Esophagus squamous epithelium (tissue), 5 donors: ENCODE results near the gene OR51V1. TPM values are rescaled to one million over a fixed set of nuclear protein-coding genes. Genes with fewer than 3 reads are reported as not detected.
"Not testable (repeated sequence)": the region's sequence is repeated elsewhere in the genome, so short reads cannot be mapped to it uniquely, and the experiment has no call there.

ENCODE experiments used
- DNase-seq: peaks from one replicate; lab custom pipeline; 2025; lab: John Stamatoyannopoulos, UW
- H3K27ac ChIP-seq, 4 donors: fragments of 200-600 bp; sonication (generic); one replicate each; pipeline ENCODE4 v1.5.1; 2016 to 2019; ENCODE audit warnings: mild to moderate bottlenecking in 1 of 4
- H3K27me3 ChIP-seq, 4 donors: fragments of 200-600 bp; sonication (generic); 1 replicate in 3 of 4; 2 replicates in 1 of 4; pipeline versions ENCODE4 v1.5.1 to v1.6.0; 2017 to 2021; ENCODE audit warnings: antibody characterized with exemption in 1 of 4
- H3K36me3 ChIP-seq, 3 donors: fragments of 200-600 bp; sonication (generic); one replicate each; pipeline ENCODE4 v1.5.1; 2016 to 2019
- H3K4me1 ChIP-seq, 3 donors: fragments of 200-600 bp; sonication (generic); one replicate each; pipeline ENCODE4 v1.5.1; 2017 to 2019
- H3K4me3 ChIP-seq, 4 donors: fragments of 200-600 bp; sonication (generic); 1 replicate in 3 of 4; 2 replicates in 1 of 4; pipeline ENCODE4 v1.5.1; 2016 to 2019; ENCODE audit warnings: mild to moderate bottlenecking in 2 of 4, moderate library complexity in 1 of 4
- H3K9me3 ChIP-seq, 3 donors: fragments of 200-600 bp; sonication (generic); one replicate each; pipeline ENCODE4 v1.5.1; 2016 to 2019
- CTCF ChIP-seq, 6 experiments: fragments of 450-650 bp in 4 of 6; fragments of 200-600 bp in 2 of 6; sonication (generic) in 2 of 6; IDR thresholded peaks; one replicate each; pipeline ENCODE4 v1.5.1; 2016 to 2019; ENCODE audit warnings: antibody characterized with exemption in 6 of 6, mild to moderate bottlenecking in 4 of 6, moderate library complexity in 4 of 6
- POLR2A ChIP-seq, 4 donors: fragments of 450-650 bp; IDR thresholded peaks; one replicate each; pipeline ENCODE4 v1.6.1; 2017; ENCODE audit warnings: antibody characterized with exemption in 4 of 4, mild to moderate bottlenecking in 4 of 4, moderate library complexity in 3 of 4
- WGBS, 2 donors: methylation state at CpG; one replicate each; pipeline ENCODE4 v1.1.5; 2018; 5-methylcytosine and 5-hydroxymethylcytosine counted together
- intact Hi-C: fragments of 100-400 bp; cut with DNase I; formaldehyde crosslinking; loops from one replicate; pipeline ENCODE4 v1.15.0; 2022
- total RNA-seq, 4 donors: library from RNA; depleted of rRNA; stranded (reverse); fragments of >200 nt; gene quantifications; one replicate each; pipeline ENCODE4 v1.1.0, GENCODE V29; 2016
- donor health status: DM: yes; HTN: yes; CAD: no.

OR51V1 gene
- not detected for total RNA-seq

GRCh38 chr11:5200582-5200981 is at the start of gene OR51V1:
TSS of gene OR51V1 (minus strand) at chr11:5200682. CDS start at chr11:5200682, 0 bp downstream.
- TF ChIP-seq POLR2A (IDR thresholded peaks at IDR 0.05) = no peak
- TF ChIP-seq CTCF (IDR thresholded peaks at IDR 0.05) = no peak
- DNase-seq = no peak
- no peak within 1 kb of the TSS for H3K4me3 ChIP-seq
- no peaks in the 10 kb centered on the region for H3K9me3 ChIP-seq
- H3K36me3 ChIP-seq = no peaks in the 10 kb centered on the region
- intact Hi-C loops = no loop called here
- H3K27me3 ChIP-seq = no peaks in the 10 kb centered on the region
- H3K27ac ChIP-seq = no peak within 1 kb of the TSS
- no peaks in the 10 kb centered on the region for H3K4me1 ChIP-seq
- 43 to 44% methylated on average over 1 of the region's 1 CpG for WGBS, 2 donors

GRCh38 chr11:5249807-5250396 is 49.4 kb upstream of the OR51V1 start, which contains the start of gene HBG1:
TSS of gene HBG1 (minus strand) at chr11:5249857. CDS start at chr11:5249804, 53 bp downstream.
- H3K36me3 ChIP-seq, intact Hi-C loops, H3K4me1 ChIP-seq, H3K4me3 ChIP-seq, H3K27me3 ChIP-seq, H3K9me3 ChIP-seq, DNase-seq, H3K27ac ChIP-seq: not testable (repeated sequence)
- WGBS, 2 donors = 55 to 67% methylated on average over 3 to 4 of the region's 9 CpGs

GRCh38 chr11:5248498-5248897 is 48.0 kb upstream of the OR51V1 start:
- H3K9me3 ChIP-seq, intact Hi-C loops, H3K4me3 ChIP-seq, H3K36me3 ChIP-seq, DNase-seq, H3K4me1 ChIP-seq, H3K27ac ChIP-seq, H3K27me3 ChIP-seq: not testable (repeated sequence)
- WGBS, 2 donors = 100% methylated on average over 2 of the region's 7 CpGs; no CpG with 5 or more reads in 1 of the 2 donors

- Histone ChIP-seq H3K4me1 (no peaks in the 10 kb centered on the region), H3K4me3 (no peak overlapping the region), H3K36me3 (no peaks in the 10 kb centered on the region), H3K9me3 (no peaks in the 10 kb centered on the region), H3K27ac (no peak overlapping the region), H3K27me3 (no peaks in the 10 kb centered on the region)
- no peak for DNase-seq
- no peak for TF ChIP-seq POLR2A (IDR thresholded peaks at IDR 0.05)
- no peak for TF ChIP-seq CTCF (IDR thresholded peaks at IDR 0.05)
- intact Hi-C loops = no loop called here
- WGBS, 2 donors = 77 to 80% methylated on average over 3 of the region's 3 CpGs
These were observed 47.1 kb upstream of the OR51V1 start for GRCh38 chr11:5247472-5248192.

- TF ChIP-seq POLR2A (IDR thresholded peaks at IDR 0.05) (no peak), CTCF (IDR thresholded peaks at IDR 0.05) (no peak)
- Histone ChIP-seq H3K27me3 (no peaks in the 10 kb centered on the region), H3K9me3 (no peaks in the 10 kb centered on the region), H3K36me3 (no peaks in the 10 kb centered on the region), H3K27ac (no peak overlapping the region), H3K4me1 (no peaks in the 10 kb centered on the region), H3K4me3 (no peak overlapping the region)
- no peak for DNase-seq
- intact Hi-C loops = no loop called here
- 54 to 58% methylated on average over 6 of the region's 6 CpGs for WGBS, 2 donors
These were observed 46.4 kb upstream of the OR51V1 start for GRCh38 chr11:5246772-5247471.

- DNase-seq = no peak
- no peak for TF ChIP-seq CTCF (IDR thresholded peaks at IDR 0.05)
- no peak for TF ChIP-seq POLR2A (IDR thresholded peaks at IDR 0.05)
- Histone ChIP-seq H3K27me3 (no peaks in the 10 kb centered on the region), H3K4me1 (no peaks in the 10 kb centered on the region), H3K36me3 (no peaks in the 10 kb centered on the region), H3K4me3 (no peak overlapping the region), H3K9me3 (no peaks in the 10 kb centered on the region), H3K27ac (no peak overlapping the region)
- intact Hi-C loops = no loop called here
- WGBS, 2 donors = 61 to 80% methylated on average over 2 of the region's 2 CpGs
These were observed 44.7 kb upstream of the OR51V1 start for GRCh38 chr11:5245155-5245554.
